HepG2 (cell line): ENCODE data around the gene ULK4. TPM values are rescaled to one million over a fixed set of nuclear protein-coding genes. Genes with fewer than 3 reads are reported as not detected.

ENCODE experiments used
- ATAC-seq: fragments of 200-7000 bp; cut with Tn5 transposase; 3 replicates; pipeline ENCODE4 v1.9.1; 2020; ENCODE audit warnings: mild to moderate bottlenecking, moderate library complexity
- BruUV-seq: library from RNA; stranded (reverse); fragments of 400-500 nt; replicated peaks from 2 replicates; lab custom pipeline; 2021; lab: Mats Ljungman, UMichigan
- CTCF ChIA-PET: fragments of 300-600 bp; formaldehyde crosslinking; extraction: SDS; loops from one replicate; lab custom pipeline; 2021; ENCODE audit warnings: low total read pairs, inconsistent platforms, low intra/inter-chr PET ratio; lab: Yijun Ruan, JAX
- POLR2A ChIA-PET: fragments of 350-600 bp; sonication (Branson Sonifier 250); formaldehyde crosslinking; loops from one replicate; lab custom pipeline; 2020; ENCODE audit warnings: antibody characterized with exemption, inconsistent platforms; lab: Yijun Ruan, JAX
- DNase-seq: peaks from one replicate; pipeline ENCODE4 v3.0.0-alpha.2; 2015; ENCODE audit warnings: low spot score
- FAIRE-seq: peaks from 3 replicates; lab custom pipeline; 2011; peaks lifted over from hg19 to GRCh38; lab: Jason Lieb, UNC
- H2AFZ ChIP-seq: one replicate; pipeline ENCODE4 v1.6.1; 2011; ENCODE audit warnings: low read length, inconsistent platforms
- H3K27ac ChIP-seq: fragments of 300-600 bp; 3 replicates; pipeline ENCODE4 v1.8.0; 2011; ENCODE audit warnings: mixed run types, mild to moderate bottlenecking, mixed read lengths, low read length, inconsistent platforms; ENCODE audit not compliant: insufficient read depth; ENCODE audit errors: extremely low read length
- H3K27me3 ChIP-seq, 2 experiments: fragments of 200-600 bp in 1 of 2; 2 replicates in 1 of 2; 3 replicates in 1 of 2; pipeline versions ENCODE4 v1.6.0 to v1.8.0; 2011; ENCODE audit warnings: low read length in 2 of 2, mild to moderate bottlenecking in 2 of 2, moderate library complexity in 2 of 2, inconsistent platforms in 1 of 2; ENCODE audit not compliant: insufficient read depth in 2 of 2, control insufficient read depth in 1 of 2
- H3K36me3 ChIP-seq, 2 experiments: fragments of 200-600 bp in 1 of 2; replicated peaks in 1 of 2; 2 replicates in 1 of 2; 3 replicates in 1 of 2; pipeline versions ENCODE4 v1.5.1 to v1.8.0; 2011; ENCODE audit warnings: low read length in 2 of 2, inconsistent platforms in 1 of 2; ENCODE audit not compliant: insufficient read depth in 2 of 2, control insufficient read depth in 1 of 2
- H3K4me1 ChIP-seq: 2 replicates; pipeline ENCODE4 v1.5.1; 2012; ENCODE audit warnings: low read length, inconsistent platforms; ENCODE audit not compliant: insufficient read depth
- H3K4me2 ChIP-seq: 2 replicates; pipeline ENCODE4 v1.6.0; 2011; ENCODE audit warnings: low read depth, low read length, inconsistent platforms
- H3K4me3 ChIP-seq, 3 experiments: fragments of 200-600 bp in 1 of 3; sonication (generic), shearing (Covaris generic) in 1 of 3; replicated peaks in 1 of 3; 2 replicates each; pipeline ENCODE4 v1.5.1; 2011 to 2016; ENCODE audit warnings: low read length in 3 of 3, inconsistent platforms in 2 of 3, low read depth in 2 of 3, mild to moderate bottlenecking in 2 of 3, control low read depth in 1 of 3, mixed read lengths in 1 of 3; ENCODE audit not compliant: insufficient read depth in 1 of 3
- H3K79me2 ChIP-seq: one replicate; pipeline ENCODE4 v1.6.1; 2011; ENCODE audit warnings: low read length, inconsistent platforms; ENCODE audit not compliant: insufficient read depth
- H3K9ac ChIP-seq: 2 replicates; pipeline ENCODE4 v1.6.0; 2011; ENCODE audit warnings: mild to moderate bottlenecking, low read depth, low read length, inconsistent platforms; ENCODE audit not compliant: insufficient read depth
- H3K9me3 ChIP-seq: 2 replicates; pipeline ENCODE4 v1.5.1; 2012; ENCODE audit warnings: mild to moderate bottlenecking, low read length
- H4K20me1 ChIP-seq: 2 replicates; pipeline ENCODE4 v1.6.0; 2011; ENCODE audit warnings: inconsistent platforms, mild to moderate bottlenecking, low read length, moderate library complexity; ENCODE audit not compliant: insufficient read depth
- ARID2 ChIP-seq: sonication (generic); formaldehyde crosslinking; IDR thresholded peaks from 2 replicates; pipeline ENCODE4 v1.8.1; 2022; ENCODE audit warnings: mild to moderate bottlenecking, missing genetic modification reagents, borderline replicate concordance
- CEBPB ChIP-seq: IDR thresholded peaks from 2 replicates; pipeline ENCODE4 v1.6.1; 2011; ENCODE audit warnings: low read depth, low read length, improper control_type of control experiment, borderline replicate concordance
- DR1 ChIP-seq: sonication (generic); formaldehyde crosslinking; IDR thresholded peaks from 2 replicates; pipeline ENCODE4 v1.8.0; 2021; ENCODE audit warnings: mild to moderate bottlenecking, missing genetic modification reagents, inconsistent platforms
- JUND ChIP-seq: sonication (generic); formaldehyde crosslinking; IDR thresholded peaks from 2 replicates; pipeline ENCODE4 v1.8.0; 2022; ENCODE audit warnings: mild to moderate bottlenecking, missing genetic modification reagents
- MTA1 ChIP-seq: sonication (generic); formaldehyde crosslinking; IDR thresholded peaks from 2 replicates; pipeline ENCODE4 v1.4.0; 2020; ENCODE audit warnings: missing genetic modification reagents, mild to moderate bottlenecking, borderline replicate concordance
- NR2F1 ChIP-seq, 2 experiments: fragments of 450-650 bp in 1 of 2; formaldehyde crosslinking in 1 of 2; IDR thresholded peaks; 2 replicates each; pipeline versions ENCODE4 v1.5.0 to v1.6.1; 2016 to 2020; ENCODE audit warnings: mild to moderate bottlenecking in 1 of 2, missing compliant biosample characterization in 1 of 2, missing genetic modification reagents in 1 of 2, moderate library complexity in 1 of 2
- PRPF4 ChIP-seq: fragments of 200-400 bp; formaldehyde crosslinking; IDR thresholded peaks from 2 replicates; pipeline ENCODE4 v1.6.1; 2016; ENCODE audit warnings: low read length, low read depth; ENCODE audit not compliant: poor library complexity, severe bottlenecking
- RARA ChIP-seq: IDR thresholded peaks from 2 replicates; pipeline ENCODE4 v1.6.1; 2016; ENCODE audit warnings: missing genetic modification reagents, missing compliant biosample characterization
- RXRB ChIP-seq: IDR thresholded peaks from 2 replicates; pipeline ENCODE4 v1.6.1; 2016; ENCODE audit warnings: borderline replicate concordance, missing genetic modification reagents, missing compliant biosample characterization
- TCF7 ChIP-seq: sonication (generic); IDR thresholded peaks from 2 replicates; pipeline ENCODE4 v1.6.1; 2016; ENCODE audit warnings: antibody characterized with exemption, low read depth
- ZNF34 ChIP-seq: sonication (generic); formaldehyde crosslinking; IDR thresholded peaks from 2 replicates; pipeline ENCODE4 v1.4.0; 2020; ENCODE audit warnings: mild to moderate bottlenecking, missing genetic modification reagents, borderline replicate concordance
- ZNF556 ChIP-seq: sonication (generic); formaldehyde crosslinking; IDR thresholded peaks from 2 replicates; pipeline ENCODE4 v1.4.0; 2020; ENCODE audit warnings: mild to moderate bottlenecking, missing genetic modification reagents, borderline replicate concordance
- ZNF564 ChIP-seq: sonication (generic); formaldehyde crosslinking; IDR thresholded peaks from 2 replicates; pipeline ENCODE4 v1.8.1; 2023; ENCODE audit warnings: mild to moderate bottlenecking, missing genetic modification reagents
- ZNF761 ChIP-seq: sonication (generic); formaldehyde crosslinking; conservative IDR thresholded peaks from 2 replicates; pipeline ENCODE4 v1.4.0; 2020; ENCODE audit warnings: mild to moderate bottlenecking, missing genetic modification reagents
- WGBS: methylation state at CpG from one replicate; pipeline ENCODE4 v1.1.6; 2017; ENCODE audit warnings: low lambda C conversion rate; 5-methylcytosine and 5-hydroxymethylcytosine counted together
- in situ Hi-C: cut with HindIII; loops from 2 replicates; pipeline ENCODE4 v1.10.0; 2017; ENCODE audit warnings: low pct_unique_long_range_greater_than_20kb; ENCODE audit not compliant: extremely low pct_ligation_motif_present
- intact Hi-C: fragments of 100-400 bp; cut with micrococcal nuclease; formaldehyde crosslinking; loops from one replicate; pipeline ENCODE4 v1.10.0; 2022; ENCODE audit not compliant: unreplicated experiment
- polyA plus RNA-seq, 8 experiments: library from polyadenylated mRNA; depleted of rRNA in 3 of 8; stranded (reverse) in 7 of 8; unstranded in 1 of 8; fragments of >200 nt; fragmentation: Illumina TruSeq in 4 of 8; extraction: Trizol in 4 of 8; gene quantifications; 2 replicates each; pipeline versions ENCODE4 v1.2.1 to v1.2.3, GENCODE V29; 2011 to 2016; ENCODE audit warnings: low read depth in 4 of 8, missing spikeins in 1 of 8, mixed read lengths in 1 of 8; ENCODE audit not compliant: insufficient read depth in 1 of 8
- total RNA-seq, 5 experiments: library from RNA; depleted of rRNA; stranded (reverse); fragments of >200 nt; fragmentation: Illumina TruSeq; extraction: Trizol; gene quantifications; 2 replicates each; pipeline ENCODE4 v1.2.3, GENCODE V29; 2016; ENCODE audit warnings: low read depth in 1 of 5
- TF ChIP-seq, protein P1 (sequence below): sonication (generic); formaldehyde crosslinking; IDR thresholded peaks from 2 replicates; pipeline ENCODE4 v1.8.0; 2022; ENCODE audit warnings: mild to moderate bottlenecking, missing genetic modification reagents, borderline replicate concordance
- TF ChIP-seq, protein P2 (sequence below): sonication (generic); formaldehyde crosslinking; IDR thresholded peaks from 2 replicates; pipeline ENCODE4 v1.4.0; 2020; ENCODE audit warnings: mild to moderate bottlenecking, missing genetic modification reagents
- TF ChIP-seq, protein P3 (sequence below): sonication (generic); formaldehyde crosslinking; IDR thresholded peaks from 2 replicates; pipeline ENCODE4 v1.4.0; 2020; ENCODE audit warnings: missing genetic modification reagents

Gene ULK4
- total and polyA plus RNA-seq, 2 of the 13 experiments (the other 11 are each of a cell fraction or from before 2014, with no cell fraction given): 6.7 to 11.8 TPM

DNA sequence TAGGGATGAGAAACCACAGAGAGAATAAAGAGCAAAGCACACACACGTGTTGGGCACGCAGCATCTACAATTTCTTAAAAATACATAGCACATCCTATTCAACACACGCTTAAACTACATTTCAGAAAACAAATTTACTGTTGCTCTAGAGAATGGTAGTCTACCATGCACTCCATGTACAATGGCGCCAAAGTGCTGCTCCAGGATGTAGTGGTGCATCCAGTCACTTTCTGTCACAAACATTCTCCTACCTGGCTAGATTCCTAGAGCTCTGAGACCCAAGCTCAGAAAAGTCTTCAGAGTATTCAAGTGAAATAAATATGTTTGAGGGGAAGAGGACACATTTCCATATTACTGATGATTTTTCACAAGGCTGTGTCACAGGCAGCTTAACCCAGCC lies 388.3 kb downstream of the ULK4 start:
- WGBS: 85% methylated on average over 4 of the region's 4 CpGs
- H4K20me1 ChIP-seq: no peaks in the 10 kb centered on the region
- H2AFZ ChIP-seq: no peak overlapping the region
- FAIRE-seq (no peak), ATAC-seq (no peak), DNase-seq (no peak)
- H3K27me3 ChIP-seq: no peaks in the 10 kb centered on the region
- ChIA-PET CTCF (no interaction called here), POLR2A (no interaction called here)
- H3K79me2 ChIP-seq: no peaks in the 10 kb centered on the region
- no peaks in the 10 kb centered on the region for H3K9me3 ChIP-seq
- intact Hi-C loops: no loop called here
- no peaks in the 10 kb centered on the region for H3K4me1 ChIP-seq
- no peak for TF ChIP-seq ZNF34
- TF ChIP-seq, protein P1, sequence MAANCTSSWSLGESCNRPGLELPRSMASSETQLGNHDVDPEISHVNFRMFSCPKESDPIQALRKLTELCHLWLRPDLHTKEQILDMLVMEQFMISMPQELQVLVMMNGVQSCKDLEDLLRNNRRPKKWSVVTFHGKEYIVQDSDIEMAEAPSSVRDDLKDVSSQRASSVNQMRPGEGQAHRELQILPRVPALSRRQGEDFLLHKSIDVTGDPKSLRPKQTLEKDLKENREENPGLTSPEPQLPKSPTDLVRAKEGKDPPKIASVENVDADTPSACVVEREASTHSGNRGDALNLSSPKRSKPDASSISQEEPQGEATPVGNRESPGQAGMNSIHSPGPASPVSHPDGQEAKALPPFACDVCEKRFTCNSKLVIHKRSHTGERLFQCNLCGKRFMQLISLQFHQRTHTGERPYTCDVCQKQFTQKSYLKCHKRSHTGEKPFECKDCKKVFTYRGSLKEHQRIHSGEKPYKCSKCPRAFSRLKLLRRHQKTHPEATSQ (CRISPR knock-in tag): no peak
- TF ChIP-seq PRPF4: no peak
- no peak for TF ChIP-seq CEBPB
- TF ChIP-seq JUND (CRISPR knock-in tag): no peak
- TF ChIP-seq, protein P2, sequence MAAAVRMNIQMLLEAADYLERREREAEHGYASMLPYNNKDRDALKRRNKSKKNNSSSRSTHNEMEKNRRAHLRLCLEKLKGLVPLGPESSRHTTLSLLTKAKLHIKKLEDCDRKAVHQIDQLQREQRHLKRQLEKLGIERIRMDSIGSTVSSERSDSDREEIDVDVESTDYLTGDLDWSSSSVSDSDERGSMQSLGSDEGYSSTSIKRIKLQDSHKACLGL: no peak
- no peak for TF ChIP-seq MTA1
- no peak for TF ChIP-seq ZNF556 (CRISPR knock-in tag)
- no peak for TF ChIP-seq RARA (CRISPR knock-in tag)
- TF ChIP-seq ZNF761: no peak
- no peak for TF ChIP-seq ZNF564 (CRISPR knock-in tag)
- no peak for TF ChIP-seq RXRB (CRISPR knock-in tag)
- TF ChIP-seq NR2F1 (CRISPR knock-in tag; IDR thresholded peaks at IDR 0.05): no peak
- TF ChIP-seq, protein P3, sequence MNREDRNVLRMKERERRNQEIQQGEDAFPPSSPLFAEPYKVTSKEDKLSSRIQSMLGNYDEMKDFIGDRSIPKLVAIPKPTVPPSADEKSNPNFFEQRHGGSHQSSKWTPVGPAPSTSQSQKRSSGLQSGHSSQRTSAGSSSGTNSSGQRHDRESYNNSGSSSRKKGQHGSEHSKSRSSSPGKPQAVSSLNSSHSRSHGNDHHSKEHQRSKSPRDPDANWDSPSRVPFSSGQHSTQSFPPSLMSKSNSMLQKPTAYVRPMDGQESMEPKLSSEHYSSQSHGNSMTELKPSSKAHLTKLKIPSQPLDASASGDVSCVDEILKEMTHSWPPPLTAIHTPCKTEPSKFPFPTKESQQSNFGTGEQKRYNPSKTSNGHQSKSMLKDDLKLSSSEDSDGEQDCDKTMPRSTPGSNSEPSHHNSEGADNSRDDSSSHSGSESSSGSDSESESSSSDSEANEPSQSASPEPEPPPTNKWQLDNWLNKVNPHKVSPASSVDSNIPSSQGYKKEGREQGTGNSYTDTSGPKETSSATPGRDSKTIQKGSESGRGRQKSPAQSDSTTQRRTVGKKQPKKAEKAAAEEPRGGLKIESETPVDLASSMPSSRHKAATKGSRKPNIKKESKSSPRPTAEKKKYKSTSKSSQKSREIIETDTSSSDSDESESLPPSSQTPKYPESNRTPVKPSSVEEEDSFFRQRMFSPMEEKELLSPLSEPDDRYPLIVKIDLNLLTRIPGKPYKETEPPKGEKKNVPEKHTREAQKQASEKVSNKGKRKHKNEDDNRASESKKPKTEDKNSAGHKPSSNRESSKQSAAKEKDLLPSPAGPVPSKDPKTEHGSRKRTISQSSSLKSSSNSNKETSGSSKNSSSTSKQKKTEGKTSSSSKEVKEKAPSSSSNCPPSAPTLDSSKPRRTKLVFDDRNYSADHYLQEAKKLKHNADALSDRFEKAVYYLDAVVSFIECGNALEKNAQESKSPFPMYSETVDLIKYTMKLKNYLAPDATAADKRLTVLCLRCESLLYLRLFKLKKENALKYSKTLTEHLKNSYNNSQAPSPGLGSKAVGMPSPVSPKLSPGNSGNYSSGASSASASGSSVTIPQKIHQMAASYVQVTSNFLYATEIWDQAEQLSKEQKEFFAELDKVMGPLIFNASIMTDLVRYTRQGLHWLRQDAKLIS (CRISPR knock-in tag): no peak
- no peak for TF ChIP-seq DR1 (CRISPR knock-in tag)
- TF ChIP-seq ARID2 (CRISPR knock-in tag): no peak
- TF ChIP-seq TCF7: no peak
- TF ChIP-seq, all 625 proteins: peak for 0
- no TSS peak for BruUV-seq
- Histone ChIP-seq H3K4me3 (no peak overlapping the region), H3K4me2 (no peak overlapping the region), H3K36me3 (no peaks in the 10 kb centered on the region), H3K9ac (no peak overlapping the region), H3K27ac (no peak overlapping the region)
- in situ Hi-C loops: no loop called here
